ENCODE results near the gene UBTF.

- no peak for TF ChIP-seq REST (IDR thresholded peaks at IDR 0.05; ENCODE audit: low read depth)
- TF ChIP-seq TAF1 (IDR thresholded peaks at IDR 0.05; ENCODE audit: low read depth): no peak
- no peak for TF ChIP-seq EGR1 (IDR thresholded peaks at IDR 0.05)
- no peak for TF ChIP-seq MAX (IDR thresholded peaks at IDR 0.05)
- no peak for TF ChIP-seq TEAD4 (IDR thresholded peaks at IDR 0.05)
- TF ChIP-seq YY1 (IDR thresholded peaks at IDR 0.05; ENCODE audit: low read depth): no peak
- no peak for TF ChIP-seq EP300 (IDR thresholded peaks at IDR 0.05; ENCODE audit: borderline replicate concordance)
- TF ChIP-seq TCF12 (IDR thresholded peaks at IDR 0.05; ENCODE audit: low read depth): no peak
- no peak for TF ChIP-seq NFIC (IDR thresholded peaks at IDR 0.05)
- TF ChIP-seq RAD21 (IDR thresholded peaks at IDR 0.05; ENCODE audit: low read depth): no peak
- no peak for TF ChIP-seq CEBPB (IDR thresholded peaks at IDR 0.05)
- no peak for TF ChIP-seq ZBTB7A (IDR thresholded peaks at IDR 0.05; ENCODE audit: low read depth)
- no peak for TF ChIP-seq CREB1 (IDR thresholded peaks at IDR 0.05; ENCODE audit: low read depth)
- no peak for TF ChIP-seq FOXM1 (IDR thresholded peaks at IDR 0.05; ENCODE audit: borderline replicate concordance, low read depth)
Observed at GRCh38 chr17:44236444-44236991, 17.0 kb upstream of the UBTF start.

All from Ishikawa (cell line).